H1 (cell line): ENCODE results near the gene MCF2L. TPM values are rescaled to one million over a fixed set of nuclear protein-coding genes. Genes with fewer than 3 reads are reported as not detected.

ENCODE experiments used
- BCL11A ChIP-seq, 2 experiments: IDR thresholded peaks; one replicate each; pipeline ENCODE4 v1.6.1; 2011; ENCODE audit warnings: low read depth in 2 of 2, low read length in 2 of 2, mild to moderate bottlenecking in 2 of 2
- CTBP2 ChIP-seq: IDR thresholded peaks from 2 replicates; pipeline ENCODE4 v1.7.0; 2011; ENCODE audit warnings: borderline replicate concordance, mild to moderate bottlenecking, moderate library complexity, mixed read lengths, low read length; ENCODE audit not compliant: insufficient read depth, insufficient read length
- EP300 ChIP-seq, 2 experiments: IDR thresholded peaks; 1 replicate in 1 of 2; 2 replicates in 1 of 2; pipeline ENCODE4 v1.6.1; 2011 to 2012; ENCODE audit warnings: low read depth in 2 of 2, low read length in 2 of 2, mild to moderate bottlenecking in 2 of 2, borderline replicate concordance in 1 of 2, inconsistent platforms in 1 of 2, moderate library complexity in 1 of 2
- FOSL1 ChIP-seq: IDR thresholded peaks from 2 replicates; pipeline ENCODE4 v1.6.1; 2011; ENCODE audit warnings: mild to moderate bottlenecking, low read depth, low read length, moderate library complexity; ENCODE audit not compliant: insufficient read depth
- POLR2A ChIP-seq, 2 experiments: IDR thresholded peaks; 1 replicate in 1 of 2; 2 replicates in 1 of 2; pipeline ENCODE4 v1.6.1; 2011; ENCODE audit warnings: low read depth in 2 of 2, low read length in 2 of 2, mild to moderate bottlenecking in 2 of 2; ENCODE audit errors: control extremely low read depth in 1 of 2
- TEAD4 ChIP-seq: IDR thresholded peaks from 2 replicates; pipeline ENCODE4 v1.6.1; 2012; ENCODE audit warnings: low read depth, low read length, inconsistent platforms, mixed read lengths
- polyA plus RNA-seq, 7 experiments: library from polyadenylated mRNA; depleted of rRNA in 3 of 7; stranded (reverse) in 5 of 7; unstranded in 2 of 7; fragments of >200 nt in 5 of 7; fragments of 200-250 nt in 2 of 7; gene quantifications; 1 replicate in 5 of 7; 2 replicates in 1 of 7; 4 replicates in 1 of 7; pipeline versions ENCODE4 v1.2.1 to v1.2.3, GENCODE V29; 2011 to 2013; ENCODE audit warnings: missing spikeins in 2 of 7, mixed read lengths in 2 of 7
- total RNA-seq: library from RNA; stranded (reverse); fragmentation: NEBNext Ultra II Directional; extraction: Animal tissue kit (Norgen Biotek cat#: 25700); gene quantifications from 2 replicates; pipeline ENCODE4 v1.2.1, GENCODE V29; 2021

Gene MCF2L
- total and polyA plus RNA-seq, 2 of the 8 experiments (the other 6 are each of a cell fraction or from before 2014, with no cell fraction given), result 10.1 to 24.4 TPM

- TF ChIP-seq FOSL1, result no peak
- no peak for TF ChIP-seq EP300 (IDR thresholded peaks at IDR 0.05; ENCODE audit: borderline replicate concordance in 1 of 2, low read depth in 2 of 2, low read length in 2 of 2)
- TF ChIP-seq POLR2A (IDR thresholded peaks at IDR 0.05; ENCODE audit: control extremely low read depth in 1 of 2, low read depth in 2 of 2, low read length in 2 of 2), result no peak
- TF ChIP-seq BCL11A (IDR thresholded peaks at IDR 0.05; ENCODE audit: low read depth in 2 of 2, low read length in 2 of 2), result no peak
- no peak for TF ChIP-seq TEAD4
- no peak for TF ChIP-seq CTBP2
These were observed 13.6 kb upstream of the MCF2L start (continued) for GRCh38 chr13:112955271-112955937.
